ENCODE data around the gene FRMD4B.

DNA sequence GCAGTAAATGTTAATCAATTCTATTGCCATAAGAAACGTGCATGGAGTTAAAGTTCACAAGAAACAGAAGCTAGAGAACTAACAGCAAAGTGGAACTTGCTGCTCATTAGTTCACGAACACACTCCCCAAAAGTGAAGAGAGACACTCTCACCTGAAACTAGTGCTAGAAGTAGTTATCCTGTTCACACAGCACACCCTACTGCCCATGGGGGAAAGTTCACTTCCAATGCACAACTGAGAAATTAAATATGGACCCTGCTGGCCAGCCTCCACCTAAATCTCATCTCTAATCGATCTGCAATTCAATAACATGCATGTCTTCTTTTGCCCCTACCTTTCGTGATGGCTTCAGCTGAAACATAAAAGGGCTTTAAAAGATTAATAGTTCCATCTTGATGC is 39.4 kb upstream of the FRMD4B start:
- TF ChIP-seq, protein P1, sequence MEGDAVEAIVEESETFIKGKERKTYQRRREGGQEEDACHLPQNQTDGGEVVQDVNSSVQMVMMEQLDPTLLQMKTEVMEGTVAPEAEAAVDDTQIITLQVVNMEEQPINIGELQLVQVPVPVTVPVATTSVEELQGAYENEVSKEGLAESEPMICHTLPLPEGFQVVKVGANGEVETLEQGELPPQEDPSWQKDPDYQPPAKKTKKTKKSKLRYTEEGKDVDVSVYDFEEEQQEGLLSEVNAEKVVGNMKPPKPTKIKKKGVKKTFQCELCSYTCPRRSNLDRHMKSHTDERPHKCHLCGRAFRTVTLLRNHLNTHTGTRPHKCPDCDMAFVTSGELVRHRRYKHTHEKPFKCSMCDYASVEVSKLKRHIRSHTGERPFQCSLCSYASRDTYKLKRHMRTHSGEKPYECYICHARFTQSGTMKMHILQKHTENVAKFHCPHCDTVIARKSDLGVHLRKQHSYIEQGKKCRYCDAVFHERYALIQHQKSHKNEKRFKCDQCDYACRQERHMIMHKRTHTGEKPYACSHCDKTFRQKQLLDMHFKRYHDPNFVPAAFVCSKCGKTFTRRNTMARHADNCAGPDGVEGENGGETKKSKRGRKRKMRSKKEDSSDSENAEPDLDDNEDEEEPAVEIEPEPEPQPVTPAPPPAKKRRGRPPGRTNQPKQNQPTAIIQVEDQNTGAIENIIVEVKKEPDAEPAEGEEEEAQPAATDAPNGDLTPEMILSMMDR (IDR thresholded peaks at IDR 0.05) = peak in 1 of 3 experiments; percentile 37
- TF ChIP-seq POLR2AphosphoS5 (IDR thresholded peaks at IDR 0.05; ENCODE audit: insufficient read depth in 1 of 2, low read depth in 1 of 2) (no peak), POLR2A (IDR thresholded peaks at IDR 0.05) (no peak)

All from vagina (tissue), 2 donors.